ENCODE results near the gene KIAA1217.

KIAA1217 gene

GRCh38 chr10:24279166-24279565 lies 70.2 kb downstream of the KIAA1217 start:
- DNase-seq (ENCODE audit: low spot score) (no peak), FAIRE-seq (no peak)

GRCh38 chr10:24287559-24288195 lies 78.7 kb downstream of the KIAA1217 start:
- FAIRE-seq, result no peak
- no peak for DNase-seq (ENCODE audit: low spot score)

DNA sequence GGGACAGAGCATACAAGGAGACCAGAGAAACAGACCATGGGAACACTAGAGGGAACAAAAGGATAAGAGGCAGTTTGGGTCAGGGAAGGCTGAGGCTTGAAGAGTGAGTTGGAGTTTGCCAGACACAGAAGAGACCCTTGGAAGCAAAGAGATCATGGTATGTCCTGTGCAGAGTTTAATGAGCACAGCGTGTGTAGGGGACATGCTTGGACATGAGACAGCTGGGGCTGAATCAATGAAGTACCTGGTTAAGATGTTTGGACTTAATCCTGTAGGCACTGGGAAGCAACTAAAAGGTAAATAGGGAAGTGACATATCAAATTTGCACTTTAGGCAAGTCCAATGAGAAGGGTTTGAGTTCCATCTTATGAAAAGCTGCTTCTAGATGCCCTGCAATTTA lies 79.6 kb downstream of the KIAA1217 start:
- DNase-seq (ENCODE audit: low spot score) (no peak), FAIRE-seq (no peak)

GRCh38 chr10:24289235-24289634 lies 80.3 kb downstream of the KIAA1217 start:
- DNase-seq (ENCODE audit: low spot score) (no peak), FAIRE-seq (no peak)

- FAIRE-seq, result no peak
- DNase-seq (ENCODE audit: low spot score), result no peak
Measured at GRCh38 chr10:24292304-24293293, 83.7 kb downstream of the KIAA1217 start.

- FAIRE-seq (no peak), DNase-seq (ENCODE audit: low spot score) (peak; percentile 29)
Measured at GRCh38 chr10:24299578-24300260, 90.8 kb downstream of the KIAA1217 start.

DNA sequence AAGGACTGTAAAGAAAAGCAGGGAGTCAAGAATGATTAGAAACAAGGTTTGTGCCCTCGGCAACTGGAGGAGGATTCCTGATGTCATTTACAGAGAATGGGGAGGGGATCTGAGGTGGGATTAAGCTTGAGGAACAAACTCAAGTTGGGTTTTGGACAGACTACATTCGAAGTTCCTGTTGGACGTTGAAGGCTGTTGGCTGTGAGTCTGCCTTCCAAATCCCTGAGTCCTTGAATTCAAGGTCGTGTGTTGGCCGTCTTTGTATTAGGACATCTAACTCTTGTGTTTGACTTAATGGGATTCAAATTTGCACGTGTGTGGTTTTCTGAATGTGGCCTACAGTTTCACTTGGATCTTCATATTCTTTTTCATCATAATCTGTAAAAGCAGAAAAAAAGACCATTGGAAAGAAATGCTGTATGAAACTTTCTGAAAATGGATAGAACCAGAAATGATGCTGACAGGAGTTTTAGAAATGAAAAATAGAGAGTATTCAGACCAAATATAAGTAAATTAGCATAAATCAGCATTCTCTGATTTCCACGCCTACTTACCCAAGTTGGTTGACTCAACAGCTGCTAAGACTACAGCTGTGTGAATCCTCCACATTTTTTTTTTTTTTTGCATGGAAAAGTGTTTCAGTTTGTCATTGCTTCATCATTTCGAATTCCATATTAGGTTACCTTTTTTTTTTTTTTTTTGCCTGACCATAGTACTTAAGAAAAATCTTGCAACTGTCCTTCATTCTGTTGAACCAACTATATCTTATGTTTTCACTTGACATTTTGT lies 94.8 kb downstream of the KIAA1217 start:
- FAIRE-seq (no peak), DNase-seq (ENCODE audit: low spot score) (no peak)

DNA sequence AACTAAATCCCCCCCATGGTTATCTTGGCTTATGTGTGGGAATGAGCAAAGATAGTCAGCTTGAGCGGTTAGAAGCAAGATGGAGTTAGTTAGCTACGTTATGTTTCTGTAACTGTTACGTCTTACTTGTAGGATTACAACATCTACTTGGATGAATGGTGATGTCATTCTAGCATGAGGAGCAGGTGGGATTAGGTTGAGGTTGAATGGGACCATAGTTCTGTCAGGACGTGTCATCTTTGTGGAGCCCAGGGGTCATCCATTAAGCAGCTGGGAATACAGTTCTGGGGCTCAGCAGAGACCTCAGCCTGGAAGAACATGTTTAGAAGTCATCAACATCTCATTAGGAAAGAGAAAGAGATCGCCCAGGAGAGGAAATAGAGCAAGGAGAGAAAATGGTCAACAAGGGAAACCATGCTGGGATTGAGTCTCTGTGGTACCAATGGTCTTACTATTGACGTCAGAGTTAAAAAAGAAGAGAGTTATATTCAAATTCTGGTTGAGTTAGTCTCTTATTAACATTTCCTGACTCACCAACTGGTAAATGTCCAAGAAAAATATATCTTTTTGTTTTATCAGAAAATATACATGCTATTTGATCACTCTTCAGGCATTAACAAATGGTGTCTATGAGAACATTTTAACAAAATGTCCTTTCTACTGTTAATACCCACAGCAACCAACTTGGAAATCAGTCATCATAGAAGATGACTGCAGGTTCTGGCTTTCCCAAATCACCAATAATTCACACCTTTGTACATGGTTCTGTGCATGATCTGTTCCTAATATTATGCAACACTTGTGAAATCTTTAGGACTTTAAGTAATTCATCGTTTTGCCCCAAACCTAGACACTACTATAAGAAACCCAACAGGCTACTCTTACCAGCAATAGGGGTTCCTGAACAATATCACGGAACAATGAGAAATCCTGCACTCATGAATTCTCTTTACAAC lies 96.9 kb downstream of the KIAA1217 start:
- FAIRE-seq (no peak), DNase-seq (ENCODE audit: low spot score) (no peak)

GRCh38 chr10:24306507-24306875 lies 97.6 kb downstream of the KIAA1217 start:
- FAIRE-seq (no peak), DNase-seq (ENCODE audit: low spot score) (no peak)

- DNase-seq (ENCODE audit: low spot score) (no peak), FAIRE-seq (no peak)
Measured at GRCh38 chr10:24307116-24307515, 98.2 kb downstream of the KIAA1217 start.

DNA sequence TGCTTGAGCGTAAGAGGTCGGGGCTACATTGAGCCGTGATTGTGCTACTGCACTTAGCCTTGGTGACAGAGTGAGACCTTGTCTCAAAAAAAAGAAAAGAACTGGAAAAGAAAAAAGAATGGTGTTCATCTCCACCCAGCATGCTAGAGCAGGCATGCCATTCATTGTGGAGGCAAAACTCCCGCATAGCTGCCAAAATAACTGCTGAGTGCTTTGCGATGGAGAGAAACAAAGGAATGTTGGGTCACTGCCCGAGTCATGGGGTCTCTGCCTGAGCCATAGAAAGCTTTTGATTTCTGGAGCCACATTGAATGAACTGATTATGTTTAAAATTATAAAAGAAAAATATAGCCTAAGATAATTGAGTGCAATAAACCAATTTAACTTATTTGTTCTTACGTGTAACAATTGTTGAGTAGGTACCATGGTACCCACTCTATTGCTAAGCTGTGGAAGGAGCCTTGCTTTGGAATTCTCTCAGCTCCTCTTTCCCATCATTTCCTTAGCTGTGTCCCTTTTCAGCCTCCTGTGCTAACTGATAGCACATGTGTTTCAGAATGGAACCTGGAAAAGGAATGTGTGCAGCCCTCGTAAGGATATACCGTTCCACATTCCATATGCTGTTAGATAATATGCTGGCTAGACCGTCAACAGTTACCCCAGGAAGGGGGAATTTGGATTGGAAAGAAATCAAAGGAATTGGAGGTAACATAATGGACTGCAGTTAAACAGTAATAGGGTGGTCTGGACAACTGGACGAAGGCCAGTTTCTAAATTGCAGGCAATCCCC lies 99.0 kb downstream of the KIAA1217 start:
- FAIRE-seq, result no peak
- no peak for DNase-seq (ENCODE audit: low spot score)

DNA sequence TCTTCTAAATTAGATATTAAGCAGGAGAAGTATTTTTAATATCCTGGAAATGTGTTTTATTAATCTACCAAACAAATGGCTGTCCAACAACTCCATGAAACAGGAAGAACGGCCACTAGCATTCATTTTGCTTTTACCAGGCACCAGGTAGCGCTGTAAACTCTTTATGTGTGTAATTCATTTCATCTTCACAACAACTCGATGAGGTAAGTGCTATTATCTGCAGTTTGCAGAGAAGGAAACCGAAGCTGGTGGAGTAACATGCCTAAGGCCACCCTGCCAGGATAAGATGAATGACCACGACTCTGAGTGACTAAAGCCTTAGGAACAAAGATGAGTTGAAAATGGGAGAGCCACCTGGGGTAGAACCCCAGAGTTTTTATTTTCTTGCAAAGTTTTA lies 101.2 kb downstream of the KIAA1217 start:
- FAIRE-seq (no peak), DNase-seq (ENCODE audit: low spot score) (no peak)

DNA sequence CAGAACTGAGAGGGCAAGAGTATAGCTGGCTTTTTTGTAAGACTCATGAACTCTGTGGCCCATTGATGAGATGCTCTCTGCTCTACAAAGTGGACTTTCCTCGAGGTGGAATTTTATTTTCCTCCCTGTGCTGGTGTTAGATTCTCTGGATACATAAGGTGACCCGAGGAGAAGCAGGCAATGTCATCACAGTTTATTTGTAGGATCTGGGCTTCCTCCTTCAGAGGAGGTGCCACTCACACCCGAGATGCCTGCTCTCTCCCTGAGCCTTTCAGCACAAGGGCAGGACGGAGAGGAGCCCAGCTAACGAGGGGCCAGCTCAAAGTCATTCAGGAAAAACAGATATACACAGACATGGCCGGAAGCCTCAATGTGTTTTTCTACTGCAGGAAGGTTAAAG lies 103.0 kb downstream of the KIAA1217 start:
- FAIRE-seq (no peak), DNase-seq (ENCODE audit: low spot score) (no peak)

DNA sequence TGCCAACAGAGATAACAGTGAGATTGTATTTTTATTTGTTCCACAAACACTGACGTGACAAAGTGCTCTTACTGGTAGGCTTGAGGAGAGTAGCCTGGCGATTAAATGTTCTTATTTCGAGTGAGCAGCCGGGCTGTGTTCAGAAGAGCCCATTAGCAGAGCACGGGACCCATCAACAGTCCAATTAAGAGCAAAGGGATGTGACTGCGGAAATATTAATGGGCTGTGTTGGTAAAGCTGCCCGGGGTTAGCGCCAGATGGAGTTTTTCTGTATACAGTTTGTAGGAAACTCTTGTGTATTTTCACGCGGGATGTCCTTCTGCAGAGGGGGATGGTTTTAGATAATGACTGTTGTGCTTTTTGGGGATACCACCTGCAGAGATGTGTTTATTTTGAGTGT lies 104.3 kb downstream of the KIAA1217 start:
- DNase-seq (ENCODE audit: low spot score) (no peak), FAIRE-seq (no peak)

- DNase-seq (ENCODE audit: low spot score) (no peak), FAIRE-seq (no peak)
Measured at GRCh38 chr10:24315211-24315610, 106.3 kb downstream of the KIAA1217 start.

GRCh38 chr10:24318517-24318916 lies 109.6 kb downstream of the KIAA1217 start:
- no peak for DNase-seq (ENCODE audit: low spot score)
- no peak for FAIRE-seq

DNA sequence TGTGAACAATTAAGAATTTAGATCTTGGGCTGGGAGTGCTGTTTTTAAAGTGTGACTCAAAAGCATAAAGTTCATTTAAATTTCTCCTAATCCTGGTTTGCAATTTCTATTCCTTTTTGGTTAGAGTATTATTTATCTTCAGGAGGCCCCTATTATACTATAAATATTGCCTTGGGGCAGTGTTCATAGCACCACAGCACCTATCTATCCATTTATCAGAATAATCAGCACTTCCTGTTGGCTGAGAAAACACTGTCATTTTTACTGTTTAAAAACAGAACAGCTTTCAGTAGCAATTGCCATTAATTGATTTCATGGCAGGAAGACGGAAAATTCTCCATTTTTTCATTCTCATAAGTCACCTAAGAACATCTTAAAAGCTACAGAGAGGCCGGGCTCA lies 111.4 kb downstream of the KIAA1217 start:
- no peak for FAIRE-seq

GRCh38 chr10:24324651-24325050 lies 115.7 kb downstream of the KIAA1217 start:
- no peak for FAIRE-seq
- DNase-seq (ENCODE audit: low spot score), result no peak

More for the DNA sequence above, 111.4 kb downstream of the KIAA1217 start:
- DNase-seq (ENCODE audit: low spot score), result no peak

DNA sequence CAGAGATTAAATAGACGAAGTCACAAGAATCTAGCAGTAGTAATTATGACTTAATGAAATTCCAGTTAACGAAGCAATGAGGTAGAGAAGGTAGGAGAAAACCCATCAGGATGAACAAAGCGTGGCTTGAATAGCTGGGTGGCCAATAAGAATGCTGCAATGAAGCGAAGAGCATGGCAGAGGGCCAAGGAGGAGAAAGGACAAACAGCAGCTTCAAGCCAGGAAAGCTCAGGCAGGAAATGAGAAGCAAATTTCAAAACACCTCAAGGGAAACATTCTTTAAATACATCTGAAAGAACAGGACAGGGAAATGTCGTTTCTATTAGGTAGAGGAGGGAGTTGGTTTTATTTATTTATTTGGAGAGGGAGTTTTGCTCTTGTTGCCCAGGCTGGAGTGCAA lies 122.5 kb downstream of the KIAA1217 start:
- peak; percentile 48 for DNase-seq (ENCODE audit: low spot score)
- FAIRE-seq, result no peak
